Stomach smooth muscle (tissue), 2 donors: Measurements from ENCODE around the gene MTMR2.

Source experiments
- H3K27ac ChIP-seq: one replicate; pipeline ENCODE4 v1.7.0; 2013; ENCODE audit warnings: mild to moderate bottlenecking, low read length, inconsistent platforms
- H3K27me3 ChIP-seq, 2 donors: one replicate each; pipeline ENCODE4 v1.7.0; 2013; ENCODE audit warnings: low read length in 2 of 2; ENCODE audit not compliant: insufficient read depth in 2 of 2, control insufficient read depth in 1 of 2
- H3K36me3 ChIP-seq, 2 donors: one replicate each; pipeline ENCODE4 v1.7.0; 2013; ENCODE audit warnings: low read length in 2 of 2; ENCODE audit not compliant: control insufficient read depth in 2 of 2, insufficient read depth in 2 of 2
- H3K4me1 ChIP-seq: one replicate; pipeline ENCODE4 v1.7.0; 2013; ENCODE audit warnings: low read length; ENCODE audit not compliant: control insufficient read depth, insufficient read depth
- H3K4me3 ChIP-seq, 2 donors: one replicate each; pipeline ENCODE4 v1.7.0; 2013; ENCODE audit warnings: low read length in 2 of 2
- H3K9ac ChIP-seq, 2 donors: one replicate each; pipeline ENCODE4 v1.7.0; 2013; ENCODE audit warnings: low read length in 2 of 2, mild to moderate bottlenecking in 1 of 2
- H3K9me3 ChIP-seq, 2 donors: one replicate each; pipeline ENCODE4 v1.7.0; 2013; ENCODE audit warnings: low read length in 2 of 2; ENCODE audit not compliant: control insufficient read depth in 2 of 2
- donor health status: healthy.
- donor health status: Pancreatic carcinoma.

The MTMR2 gene

GRCh38 chr11:95907476-95907875, 16.4 kb downstream of the MTMR2 start:
- no peak overlapping the region for H3K27ac ChIP-seq
- H3K4me1 ChIP-seq = no peaks in the 10 kb centered on the region
- H3K36me3 ChIP-seq = no peaks in the 10 kb centered on the region
- H3K9ac ChIP-seq = no peak overlapping the region
- no peak overlapping the region for H3K4me3 ChIP-seq
- no peaks in the 10 kb centered on the region for H3K27me3 ChIP-seq
- H3K9me3 ChIP-seq = no peaks in the 10 kb centered on the region

GRCh38 chr11:95904009-95904650, 19.8 kb downstream of the MTMR2 start:
- Histone ChIP-seq H3K9ac (no peak overlapping the region), H3K4me3 (no peak overlapping the region), H3K4me1 (no peaks in the 10 kb centered on the region), H3K36me3 (no peaks in the 10 kb centered on the region), H3K9me3 (no peaks in the 10 kb centered on the region), H3K27ac (no peak overlapping the region), H3K27me3 (no peaks in the 10 kb centered on the region)

GRCh38 chr11:95898782-95899181, 25.1 kb downstream of the MTMR2 start:
- Histone ChIP-seq H3K27ac (no peak overlapping the region), H3K9me3 (no peaks in the 10 kb centered on the region), H3K9ac (no peak overlapping the region), H3K27me3 (no peaks in the 10 kb centered on the region), H3K4me3 (no peak overlapping the region), H3K4me1 (no peaks in the 10 kb centered on the region), H3K36me3 (no peaks in the 10 kb centered on the region)

GRCh38 chr11:95897731-95898130, 26.2 kb downstream of the MTMR2 start:
- no peaks in the 10 kb centered on the region for H3K9me3 ChIP-seq
- H3K9ac ChIP-seq = no peak overlapping the region
- H3K27me3 ChIP-seq = no peaks in the 10 kb centered on the region
- no peaks in the 10 kb centered on the region for H3K4me1 ChIP-seq
- no peak overlapping the region for H3K4me3 ChIP-seq
- no peak overlapping the region for H3K27ac ChIP-seq
- no peaks in the 10 kb centered on the region for H3K36me3 ChIP-seq

- no peaks in the 10 kb centered on the region for H3K9me3 ChIP-seq
- no peak overlapping the region for H3K27ac ChIP-seq
- H3K9ac ChIP-seq = no peak overlapping the region
- peaks cover 4% of the 10 kb centered on the region for H3K4me1 ChIP-seq
- H3K4me3 ChIP-seq = no peak overlapping the region
- H3K27me3 ChIP-seq = no peaks in the 10 kb centered on the region
- H3K36me3 ChIP-seq = no peaks in the 10 kb centered on the region
Observed at GRCh38 chr11:95895815-95896214, 28.1 kb downstream of the MTMR2 start.

GRCh38 chr11:95892892-95893570, 30.9 kb downstream of the MTMR2 start:
- H3K36me3 ChIP-seq = no peaks in the 10 kb centered on the region
- H3K27ac ChIP-seq = no peak overlapping the region
- H3K4me1 ChIP-seq = peaks cover 4% of the 10 kb centered on the region
- no peak overlapping the region for H3K9ac ChIP-seq
- H3K9me3 ChIP-seq = no peaks in the 10 kb centered on the region
- no peak overlapping the region for H3K4me3 ChIP-seq
- H3K27me3 ChIP-seq = no peaks in the 10 kb centered on the region

- Histone ChIP-seq H3K4me1 (peaks cover 4% of the 10 kb centered on the region), H3K27ac (no peak overlapping the region), H3K9me3 (no peaks in the 10 kb centered on the region), H3K27me3 (no peaks in the 10 kb centered on the region), H3K4me3 (no peak overlapping the region), H3K9ac (no peak overlapping the region), H3K36me3 (no peaks in the 10 kb centered on the region)
Observed at GRCh38 chr11:95892492-95892891, 31.4 kb downstream of the MTMR2 start.

GRCh38 chr11:95891423-95892170, 32.3 kb downstream of the MTMR2 start:
- Histone ChIP-seq H3K9me3 (no peaks in the 10 kb centered on the region), H3K4me3 (no peak overlapping the region), H3K27ac (no peak overlapping the region), H3K9ac (no peak overlapping the region), H3K36me3 (peaks cover 0 to 6% of the 10 kb centered on the region in 2 donors), H3K4me1 (peaks cover 4% of the 10 kb centered on the region), H3K27me3 (no peaks in the 10 kb centered on the region)

GRCh38 chr11:95888852-95889251, 35.1 kb downstream of the MTMR2 start:
- H3K27ac ChIP-seq = no peak overlapping the region
- no peak overlapping the region for H3K4me3 ChIP-seq
- peaks cover 4% of the 10 kb centered on the region for H3K4me1 ChIP-seq
- H3K36me3 ChIP-seq = peaks cover 0 to 6% of the 10 kb centered on the region in 2 donors
- no peaks in the 10 kb centered on the region for H3K27me3 ChIP-seq
- H3K9me3 ChIP-seq = no peaks in the 10 kb centered on the region
- no peak overlapping the region for H3K9ac ChIP-seq

GRCh38 chr11:95888439-95888838, 35.5 kb downstream of the MTMR2 start:
- Histone ChIP-seq H3K27me3 (no peaks in the 10 kb centered on the region), H3K4me1 (peaks cover 4% of the 10 kb centered on the region), H3K36me3 (peaks cover 0 to 6% of the 10 kb centered on the region in 2 donors), H3K9me3 (no peaks in the 10 kb centered on the region), H3K27ac (no peak overlapping the region), H3K4me3 (no peak overlapping the region), H3K9ac (no peak overlapping the region)

GRCh38 chr11:95886462-95886861, 37.4 kb downstream of the MTMR2 start:
- H3K27me3 ChIP-seq = no peaks in the 10 kb centered on the region
- no peaks in the 10 kb centered on the region for H3K4me1 ChIP-seq
- no peak overlapping the region for H3K27ac ChIP-seq
- H3K9me3 ChIP-seq = no peaks in the 10 kb centered on the region
- no peak overlapping the region for H3K9ac ChIP-seq
- no peak overlapping the region for H3K4me3 ChIP-seq
- H3K36me3 ChIP-seq = peaks cover 0 to 6% of the 10 kb centered on the region in 2 donors
